ENCODE data around the gene MMS22L.

Gene MMS22L

DNA sequence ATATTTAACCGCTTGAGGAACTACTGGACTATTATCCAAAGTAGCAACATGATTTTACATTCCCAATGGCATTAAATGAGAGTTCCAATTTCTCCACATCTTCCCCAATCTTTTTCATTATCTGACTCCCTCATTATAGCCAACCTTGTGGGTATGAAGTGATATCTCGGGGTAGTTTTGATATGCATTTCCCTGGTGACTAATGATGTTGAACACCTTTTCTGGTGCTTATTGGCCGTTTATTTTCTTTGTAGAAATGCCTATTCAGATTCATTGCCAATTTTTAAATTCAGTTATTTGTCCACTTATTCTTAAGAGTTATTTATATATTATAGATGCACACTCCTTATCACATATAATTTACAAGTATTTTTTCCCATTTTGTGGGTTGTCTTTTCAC lies 129.0 kb downstream of the MMS22L start:
- Histone ChIP-seq H3K9ac (ENCODE audit: insufficient read length) (no peak overlapping the region), H3K9me3 (ENCODE audit: low read depth, low read length) (no peaks in the 10 kb centered on the region), H3K4me3 (no peak overlapping the region), H3K36me3 (ENCODE audit: insufficient read depth, low read length) (peaks cover 56% of the 10 kb centered on the region), H3K27ac (no peak overlapping the region)
- TF ChIP-seq POLR2AphosphoS5 (IDR thresholded peaks at IDR 0.05; ENCODE audit: borderline replicate concordance, low read depth, low read length) (no peak), FOXP2 (optimal IDR thresholded peaks at IDR 0.05; ENCODE audit: control extremely low read depth, extremely low read length, insufficient read depth) (no peak), EZH2 (IDR thresholded peaks at IDR 0.05) (no peak)
- no peak for DNase-seq (ENCODE audit: low read depth, low spot score)

GRCh38 chr6:97151601-97152000 lies 131.4 kb downstream of the MMS22L start:
- Histone ChIP-seq H3K9me3 (ENCODE audit: low read depth, low read length) (no peaks in the 10 kb centered on the region), H3K4me3 (no peak overlapping the region), H3K9ac (ENCODE audit: insufficient read length) (no peak overlapping the region), H3K36me3 (ENCODE audit: insufficient read depth, low read length) (peaks cover 55% of the 10 kb centered on the region), H3K27ac (no peak overlapping the region)
- TF ChIP-seq FOXP2 (optimal IDR thresholded peaks at IDR 0.05; ENCODE audit: control extremely low read depth, extremely low read length, insufficient read depth) (no peak), POLR2AphosphoS5 (IDR thresholded peaks at IDR 0.05; ENCODE audit: borderline replicate concordance, low read depth, low read length) (no peak), EZH2 (IDR thresholded peaks at IDR 0.05) (no peak)
- DNase-seq (ENCODE audit: low read depth, low spot score): no peak

- TF ChIP-seq EZH2 (IDR thresholded peaks at IDR 0.05) (no peak), FOXP2 (optimal IDR thresholded peaks at IDR 0.05; ENCODE audit: control extremely low read depth, extremely low read length, insufficient read depth) (no peak), POLR2AphosphoS5 (IDR thresholded peaks at IDR 0.05; ENCODE audit: borderline replicate concordance, low read depth, low read length) (no peak)
- H3K9ac ChIP-seq (ENCODE audit: insufficient read length): no peak overlapping the region
- no peak overlapping the region for H3K27ac ChIP-seq
- no peak for DNase-seq (ENCODE audit: low read depth, low spot score)
- H3K4me3 ChIP-seq: no peak overlapping the region
- peaks cover 56% of the 10 kb centered on the region for H3K36me3 ChIP-seq (ENCODE audit: insufficient read depth, low read length)
- H3K9me3 ChIP-seq (ENCODE audit: low read depth, low read length): no peaks in the 10 kb centered on the region
Measured at GRCh38 chr6:97150932-97151331, 132.1 kb downstream of the MMS22L start.

DNA sequence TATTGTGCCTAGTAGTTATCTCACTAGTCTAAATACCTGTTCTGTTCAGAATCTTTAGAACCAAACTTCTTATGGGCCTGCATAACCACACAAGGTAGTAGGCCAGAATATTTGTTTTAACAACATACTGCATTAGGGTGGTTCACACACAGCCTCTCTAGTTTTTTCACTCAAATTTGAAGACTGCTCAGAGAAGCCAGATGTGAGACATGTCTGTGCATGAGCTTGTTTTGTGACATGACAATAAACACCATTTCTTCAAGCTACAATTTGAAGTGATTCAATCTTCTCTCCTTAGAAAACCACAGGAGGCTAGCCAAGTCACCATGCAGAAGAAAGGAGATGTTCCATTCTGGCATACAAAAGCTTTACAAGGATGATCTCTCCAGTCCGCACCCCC lies 135.6 kb downstream of the MMS22L start:
- Histone ChIP-seq H3K9ac (ENCODE audit: insufficient read length) (no peak overlapping the region), H3K36me3 (ENCODE audit: insufficient read depth, low read length) (peaks cover 58% of the 10 kb centered on the region), H3K4me3 (no peak overlapping the region), H3K27ac (no peak overlapping the region), H3K9me3 (ENCODE audit: low read depth, low read length) (no peaks in the 10 kb centered on the region)
- DNase-seq (ENCODE audit: low read depth, low spot score): no peak
- no peak for TF ChIP-seq EZH2 (IDR thresholded peaks at IDR 0.05)
- TF ChIP-seq FOXP2 (optimal IDR thresholded peaks at IDR 0.05; ENCODE audit: control extremely low read depth, extremely low read length, insufficient read depth): no peak
- TF ChIP-seq POLR2AphosphoS5 (IDR thresholded peaks at IDR 0.05; ENCODE audit: borderline replicate concordance, low read depth, low read length): no peak

GRCh38 chr6:97145691-97146090 lies 137.3 kb downstream of the MMS22L start:
- no peak for DNase-seq (ENCODE audit: low read depth, low spot score)
- H3K36me3 ChIP-seq (ENCODE audit: insufficient read depth, low read length): peaks cover 45% of the 10 kb centered on the region
- TF ChIP-seq FOXP2 (optimal IDR thresholded peaks at IDR 0.05; ENCODE audit: control extremely low read depth, extremely low read length, insufficient read depth): no peak
- no peak for TF ChIP-seq POLR2AphosphoS5 (IDR thresholded peaks at IDR 0.05; ENCODE audit: borderline replicate concordance, low read depth, low read length)
- TF ChIP-seq EZH2 (IDR thresholded peaks at IDR 0.05): no peak

DNA sequence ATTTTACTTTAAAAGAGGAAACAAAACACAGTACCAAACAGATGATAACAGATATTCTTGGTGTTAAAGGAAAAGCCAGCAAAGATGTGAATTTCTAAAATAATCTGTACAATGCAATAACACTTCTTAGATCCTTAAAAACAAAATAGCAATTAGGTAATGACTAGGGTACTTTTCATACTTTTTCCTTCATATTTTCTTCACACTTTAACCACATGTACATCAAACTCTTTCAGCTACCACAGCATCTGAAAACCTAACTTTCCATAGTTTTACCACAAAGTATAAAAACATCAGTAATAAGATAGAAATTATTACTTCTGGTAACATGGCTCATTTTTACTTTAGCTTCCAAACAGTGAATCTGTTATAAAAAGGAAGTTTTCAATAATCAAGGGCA lies 141.3 kb downstream of the MMS22L start:
- H3K36me3 ChIP-seq (ENCODE audit: insufficient read depth, low read length): peaks cover 19% of the 10 kb centered on the region
- H3K27ac ChIP-seq: no peak overlapping the region
- no peak for DNase-seq (ENCODE audit: low read depth, low spot score)
- no peak overlapping the region for H3K4me3 ChIP-seq
- H3K9ac ChIP-seq (ENCODE audit: insufficient read length): no peak overlapping the region
- H3K9me3 ChIP-seq (ENCODE audit: low read depth, low read length): no peaks in the 10 kb centered on the region
- no peak for TF ChIP-seq EZH2 (IDR thresholded peaks at IDR 0.05)
- no peak for TF ChIP-seq POLR2AphosphoS5 (IDR thresholded peaks at IDR 0.05; ENCODE audit: borderline replicate concordance, low read depth, low read length)
- no peak for TF ChIP-seq FOXP2 (optimal IDR thresholded peaks at IDR 0.05; ENCODE audit: control extremely low read depth, extremely low read length, insufficient read depth)

More at GRCh38 chr6:97145691-97146090, 137.3 kb downstream of the MMS22L start:
- H3K9me3 ChIP-seq (ENCODE audit: low read depth, low read length): no peaks in the 10 kb centered on the region
- H3K9ac ChIP-seq (ENCODE audit: insufficient read length): no peak overlapping the region
- no peak overlapping the region for H3K4me3 ChIP-seq
- H3K27ac ChIP-seq: no peak overlapping the region

GRCh38 chr6:97138581-97138980 lies 144.4 kb downstream of the MMS22L start:
- DNase-seq (ENCODE audit: low read depth, low spot score): no peak
- Histone ChIP-seq H3K4me3 (no peak overlapping the region), H3K9me3 (ENCODE audit: low read depth, low read length) (no peaks in the 10 kb centered on the region), H3K9ac (ENCODE audit: insufficient read length) (no peak overlapping the region), H3K27ac (no peak overlapping the region), H3K36me3 (ENCODE audit: insufficient read depth, low read length) (peaks cover 6% of the 10 kb centered on the region; the same call in 1 of the 2 replicates)
- no peak for TF ChIP-seq FOXP2 (optimal IDR thresholded peaks at IDR 0.05; ENCODE audit: control extremely low read depth, extremely low read length, insufficient read depth)

GRCh38 chr6:97136626-97137358 lies 146.2 kb downstream of the MMS22L start:
- Histone ChIP-seq H3K4me3 (no peak overlapping the region), H3K9ac (ENCODE audit: insufficient read length) (no peak overlapping the region), H3K36me3 (ENCODE audit: insufficient read depth, low read length) (peaks cover 3% of the 10 kb centered on the region; the same call in 1 of the 2 replicates), H3K9me3 (ENCODE audit: low read depth, low read length) (no peaks in the 10 kb centered on the region), H3K27ac (peak overlapping the region; percentile 42)
- TF ChIP-seq FOXP2 (optimal IDR thresholded peaks at IDR 0.05; ENCODE audit: control extremely low read depth, extremely low read length, insufficient read depth) (no peak), EZH2 (IDR thresholded peaks at IDR 0.05) (no peak), POLR2AphosphoS5 (IDR thresholded peaks at IDR 0.05; ENCODE audit: borderline replicate concordance, low read depth, low read length) (no peak)
- no peak for DNase-seq (ENCODE audit: low read depth, low spot score)

- no peak for DNase-seq (ENCODE audit: low read depth, low spot score)
- Histone ChIP-seq H3K9ac (ENCODE audit: insufficient read length) (no peak overlapping the region), H3K4me3 (no peak overlapping the region), H3K27ac (no peak overlapping the region), H3K36me3 (ENCODE audit: insufficient read depth, low read length) (peaks cover 3% of the 10 kb centered on the region; the same call in 1 of the 2 replicates), H3K9me3 (ENCODE audit: low read depth, low read length) (no peaks in the 10 kb centered on the region)
- no peak for TF ChIP-seq POLR2AphosphoS5 (IDR thresholded peaks at IDR 0.05; ENCODE audit: borderline replicate concordance, low read depth, low read length)
- TF ChIP-seq EZH2 (IDR thresholded peaks at IDR 0.05): no peak
- TF ChIP-seq FOXP2 (optimal IDR thresholded peaks at IDR 0.05; ENCODE audit: control extremely low read depth, extremely low read length, insufficient read depth): no peak
Measured at GRCh38 chr6:97133067-97133466, 149.9 kb downstream of the MMS22L start.
